GM19395 (cell line): Measurements from ENCODE around the gene C20orf96.

Experiments
- ATAC-seq: cut with Tn5 transposase; IDR thresholded peaks from one replicate; pipeline ENCODE4 v1.9.1; 2021; ENCODE audit warnings: mild to moderate bottlenecking, moderate library complexity; ENCODE audit not compliant: unreplicated experiment

C20orf96 gene

GRCh38 chr20:312067-312466, 21.5 kb upstream of the C20orf96 start:
- no peak for ATAC-seq

- ATAC-seq: no peak
Observed at GRCh38 chr20:311609-312008, 21.1 kb upstream of the C20orf96 start.

- no peak for ATAC-seq
Observed at GRCh38 chr20:310645-311044, 20.1 kb upstream of the C20orf96 start.

- peak; percentile 99 for ATAC-seq
Observed at GRCh38 chr20:309841-310644, 19.5 kb upstream of the C20orf96 start.

GRCh38 chr20:309306-309840, 18.8 kb upstream of the C20orf96 start:
- ATAC-seq: no peak

- no peak for ATAC-seq
Observed at GRCh38 chr20:308427-309038, 18.0 kb upstream of the C20orf96 start.

- no peak for ATAC-seq
Observed at GRCh38 chr20:305745-306144, 15.2 kb upstream of the C20orf96 start.

GRCh38 chr20:301886-302848, 11.6 kb upstream of the C20orf96 start:
- no peak for ATAC-seq

- no peak for ATAC-seq
Observed at GRCh38 chr20:300345-300990, 9.9 kb upstream of the C20orf96 start.

GRCh38 chr20:298776-299391, 8.3 kb upstream of the C20orf96 start:
- ATAC-seq: no peak

- ATAC-seq: peak; percentile 26
Observed at GRCh38 chr20:297925-298775, 7.6 kb upstream of the C20orf96 start.

- peak; percentile 75 for ATAC-seq
Observed at GRCh38 chr20:297098-297924, 6.8 kb upstream of the C20orf96 start, which contains the start of gene ZCCHC3. TSS of gene ZCCHC3 (plus strand) at chr20:297570. CDS start at chr20:297587, 17 bp downstream.

GRCh38 chr20:295804-296203, 5.3 kb upstream of the C20orf96 start:
- ATAC-seq: no peak

GRCh38 chr20:294602-295001, 4.1 kb upstream of the C20orf96 start:
- no peak for ATAC-seq

GRCh38 chr20:289693-290083, 862 bp downstream of the C20orf96 start:
- no peak for ATAC-seq

- no peak for ATAC-seq
Observed at GRCh38 chr20:288956-289692, 1.4 kb downstream of the C20orf96 start.

GRCh38 chr20:286508-286907, 4.0 kb downstream of the C20orf96 start:
- no peak for ATAC-seq

- ATAC-seq: no peak
Observed at GRCh38 chr20:284172-284571, 6.4 kb downstream of the C20orf96 start.
